HUES48 (cell line): Measurements from ENCODE around the gene SORCS3.

Experiments
- H3K27ac ChIP-seq: one replicate; pipeline ENCODE4 v1.7.0; 2013; ENCODE audit warnings: low read depth, low read length, inconsistent platforms
- H3K27me3 ChIP-seq: 2 replicates; pipeline ENCODE4 v1.6.1; 2013; ENCODE audit warnings: mild to moderate bottlenecking, low read length; ENCODE audit not compliant: control insufficient read depth, insufficient read depth
- H3K36me3 ChIP-seq: 2 replicates; pipeline ENCODE4 v1.6.1; 2013; ENCODE audit warnings: low read length; ENCODE audit not compliant: control insufficient read depth, insufficient read depth
- H3K4me1 ChIP-seq: 2 replicates; pipeline ENCODE4 v1.6.1; 2013; ENCODE audit warnings: mild to moderate bottlenecking, low read length; ENCODE audit not compliant: control insufficient read depth, insufficient read depth
- H3K4me3 ChIP-seq: 2 replicates; pipeline ENCODE4 v1.5.1; 2013; ENCODE audit warnings: mild to moderate bottlenecking, low read depth, low read length
- H3K9ac ChIP-seq: 2 replicates; pipeline ENCODE4 v1.6.1; 2013; ENCODE audit warnings: mild to moderate bottlenecking, low read depth, low read length, moderate library complexity
- H3K9me3 ChIP-seq: 2 replicates; pipeline ENCODE4 v1.6.1; 2013; ENCODE audit warnings: low read length; ENCODE audit not compliant: control insufficient read depth, insufficient read depth

The SORCS3 gene

GRCh38 chr10:104666106-104666505 lies 25.0 kb downstream of the SORCS3 start:
- no peaks in the 10 kb centered on the region for H3K36me3 ChIP-seq
- no peak overlapping the region for H3K27ac ChIP-seq
- H3K4me1 ChIP-seq = no peaks in the 10 kb centered on the region
- H3K27me3 ChIP-seq = no peaks in the 10 kb centered on the region
- H3K9me3 ChIP-seq = no peaks in the 10 kb centered on the region
- no peak overlapping the region for H3K9ac ChIP-seq
- no peak overlapping the region for H3K4me3 ChIP-seq

- Histone ChIP-seq H3K27me3 (peaks cover 4% of the 10 kb centered on the region; the same call in 1 of the 2 replicates), H3K9me3 (no peaks in the 10 kb centered on the region)
These were observed 35.8 kb downstream of the SORCS3 start for GRCh38 chr10:104676874-104677273.

GRCh38 chr10:104678658-104679057 lies 37.6 kb downstream of the SORCS3 start:
- Histone ChIP-seq H3K27ac (no peak overlapping the region), H3K36me3 (no peaks in the 10 kb centered on the region), H3K27me3 (peaks cover 4% of the 10 kb centered on the region; the same call in 1 of the 2 replicates)

More at GRCh38 chr10:104676874-104677273, 35.8 kb downstream of the SORCS3 start:
- H3K27ac ChIP-seq = no peak overlapping the region
- no peak overlapping the region for H3K9ac ChIP-seq
- H3K4me3 ChIP-seq = no peak overlapping the region
- H3K4me1 ChIP-seq = peaks cover 3% of the 10 kb centered on the region
- H3K36me3 ChIP-seq = no peaks in the 10 kb centered on the region

GRCh38 chr10:104680467-104681401 lies 39.6 kb downstream of the SORCS3 start:
- Histone ChIP-seq H3K9me3 (no peaks in the 10 kb centered on the region), H3K4me3 (peak overlapping the region; percentile 61), H3K27ac (no peak overlapping the region), H3K4me1 (peaks cover 3% of the 10 kb centered on the region), H3K9ac (peak overlapping the region; percentile 49; the same call in 1 of the 2 replicates), H3K27me3 (peaks cover 4% of the 10 kb centered on the region; the same call in 1 of the 2 replicates), H3K36me3 (no peaks in the 10 kb centered on the region)

More at GRCh38 chr10:104678658-104679057, 37.6 kb downstream of the SORCS3 start:
- Histone ChIP-seq H3K4me3 (no peak overlapping the region), H3K9ac (no peak overlapping the region), H3K4me1 (peaks cover 3% of the 10 kb centered on the region), H3K9me3 (no peaks in the 10 kb centered on the region)

GRCh38 chr10:104681485-104681884 lies 40.4 kb downstream of the SORCS3 start:
- H3K36me3 ChIP-seq = no peaks in the 10 kb centered on the region
- H3K4me1 ChIP-seq = peaks cover 3% of the 10 kb centered on the region
- peak overlapping the region; percentile 61 for H3K4me3 ChIP-seq
- H3K9me3 ChIP-seq = no peaks in the 10 kb centered on the region
- no peak overlapping the region for H3K27ac ChIP-seq
- peaks cover 4% of the 10 kb centered on the region; the same call in 1 of the 2 replicates for H3K27me3 ChIP-seq
- no peak overlapping the region for H3K9ac ChIP-seq

- Histone ChIP-seq H3K9ac (no peak overlapping the region), H3K4me1 (peaks cover 3% of the 10 kb centered on the region), H3K9me3 (no peaks in the 10 kb centered on the region), H3K4me3 (no peak overlapping the region), H3K27ac (no peak overlapping the region), H3K36me3 (no peaks in the 10 kb centered on the region), H3K27me3 (peaks cover 4% of the 10 kb centered on the region; the same call in 1 of the 2 replicates)
These were observed 42.5 kb downstream of the SORCS3 start for GRCh38 chr10:104683567-104683966.

GRCh38 chr10:104686829-104687228 lies 45.7 kb downstream of the SORCS3 start:
- Histone ChIP-seq H3K36me3 (no peaks in the 10 kb centered on the region), H3K9me3 (no peaks in the 10 kb centered on the region), H3K27ac (no peak overlapping the region), H3K4me3 (no peak overlapping the region), H3K9ac (no peak overlapping the region), H3K27me3 (no peaks in the 10 kb centered on the region), H3K4me1 (no peaks in the 10 kb centered on the region)

GRCh38 chr10:104688251-104689042 lies 47.4 kb downstream of the SORCS3 start:
- H3K36me3 ChIP-seq = no peaks in the 10 kb centered on the region
- H3K27ac ChIP-seq = no peak overlapping the region
- H3K9me3 ChIP-seq = no peaks in the 10 kb centered on the region
- no peak overlapping the region for H3K4me3 ChIP-seq
- H3K9ac ChIP-seq = no peak overlapping the region
- no peaks in the 10 kb centered on the region for H3K4me1 ChIP-seq
- no peaks in the 10 kb centered on the region for H3K27me3 ChIP-seq

GRCh38 chr10:104689105-104689504 lies 48.0 kb downstream of the SORCS3 start:
- Histone ChIP-seq H3K4me3 (no peak overlapping the region), H3K4me1 (no peaks in the 10 kb centered on the region), H3K9me3 (no peaks in the 10 kb centered on the region), H3K36me3 (no peaks in the 10 kb centered on the region), H3K27ac (no peak overlapping the region), H3K27me3 (no peaks in the 10 kb centered on the region), H3K9ac (no peak overlapping the region)

GRCh38 chr10:104689547-104689946 lies 48.5 kb downstream of the SORCS3 start:
- Histone ChIP-seq H3K27me3 (no peaks in the 10 kb centered on the region), H3K36me3 (no peaks in the 10 kb centered on the region), H3K9me3 (no peaks in the 10 kb centered on the region), H3K4me1 (no peaks in the 10 kb centered on the region), H3K9ac (no peak overlapping the region), H3K27ac (no peak overlapping the region), H3K4me3 (no peak overlapping the region)
